Activated CD4-positive, alpha-beta T cell treated with anti-CD3 and anti-CD28 coated beads, Interleukin-2, amount 50 U/mL, for 4 hours (primary cell): Measurements from ENCODE around the gene RAE1.

ENCODE experiments used
- DNase-seq, 2 experiments: peaks; one replicate each; pipeline ENCODE4 v3.0.0-alpha.2; 2020

Gene RAE1

GRCh38 chr20:57372581-57373350, 21.7 kb downstream of the RAE1 start:
- no peak for DNase-seq

GRCh38 chr20:57374343-57374930, 23.4 kb downstream of the RAE1 start:
- DNase-seq = no peak

DNA sequence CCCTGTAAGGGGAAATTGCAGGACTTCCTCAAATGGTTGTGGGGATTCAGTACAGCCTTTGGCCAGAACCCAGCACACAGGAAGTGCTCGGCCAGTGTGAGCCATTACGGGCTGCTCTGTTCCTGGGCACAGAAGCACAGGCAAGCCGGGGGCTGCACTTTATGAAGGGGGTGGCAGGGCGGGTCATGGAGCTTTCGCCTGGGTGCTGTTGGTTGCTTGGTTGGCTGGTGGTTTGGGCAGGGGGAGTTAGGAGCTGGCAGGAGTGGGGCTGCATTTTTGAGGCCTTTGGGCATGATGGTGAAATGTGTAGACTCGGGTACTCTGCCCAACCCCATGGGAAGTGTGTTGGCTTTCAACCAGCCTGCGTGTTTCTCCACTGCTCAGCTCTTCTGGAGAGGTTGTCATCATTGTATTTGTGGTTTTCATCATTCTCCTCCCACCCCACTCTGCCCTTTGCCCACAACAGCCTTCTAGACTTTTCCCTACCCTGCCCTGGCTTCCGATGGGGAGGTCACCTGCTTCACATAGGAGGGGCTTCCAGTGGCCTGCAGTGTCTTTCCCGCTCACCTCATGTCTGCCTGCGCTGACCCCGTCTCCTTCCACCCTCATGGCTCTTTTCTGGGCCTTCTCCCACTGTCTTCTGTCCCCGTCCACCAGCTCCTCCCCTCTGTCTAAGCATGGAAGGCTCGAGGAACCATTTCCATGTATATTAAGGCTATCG, 24.0 kb downstream of the RAE1 start:
- DNase-seq = no peak

GRCh38 chr20:57375652-57376230, 24.7 kb downstream of the RAE1 start:
- DNase-seq = no peak

DNA sequence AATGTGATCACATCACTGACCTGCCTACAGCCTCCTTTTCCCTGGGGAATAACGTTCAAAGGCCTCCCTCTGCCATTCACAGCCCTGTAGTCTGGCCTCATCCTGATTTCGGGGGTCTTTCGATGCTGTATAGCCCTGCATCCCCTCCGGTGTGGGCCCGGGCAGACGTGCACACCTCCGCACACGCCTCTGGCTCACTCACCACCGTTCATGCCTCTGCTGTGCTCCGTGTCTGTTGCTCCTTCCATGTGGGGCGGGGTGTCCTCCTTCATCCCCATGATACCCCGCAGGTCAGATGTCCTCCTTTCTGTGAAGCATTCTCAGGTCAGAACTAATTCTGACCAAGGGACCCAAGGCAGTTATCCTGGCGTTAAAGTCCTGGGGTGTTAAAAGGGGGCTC, 26.3 kb downstream of the RAE1 start:
- no peak for DNase-seq

- no peak for DNase-seq
These were observed 27.1 kb downstream of the RAE1 start for GRCh38 chr20:57378107-57378506.

- no peak for DNase-seq
These were observed 27.7 kb downstream of the RAE1 start for GRCh38 chr20:57378646-57379262.

DNA sequence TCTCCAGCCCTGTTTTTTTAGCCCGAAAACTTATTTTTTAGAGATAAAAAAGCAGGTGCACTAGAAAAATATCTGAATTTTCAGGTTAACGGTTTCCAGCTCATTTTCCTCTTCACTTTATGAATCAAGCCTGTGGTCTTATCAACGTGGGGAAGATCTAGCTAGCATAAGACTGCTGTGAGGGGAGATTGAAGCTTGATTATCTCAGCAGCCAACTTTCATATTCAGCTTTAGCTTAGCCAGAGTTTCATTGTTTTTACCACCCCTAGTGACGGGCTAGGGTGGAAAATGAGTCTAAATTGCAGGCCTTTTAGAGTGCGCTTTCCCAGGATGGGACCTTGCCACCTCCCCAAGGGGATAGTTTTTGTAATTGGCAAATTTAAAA, 28.2 kb downstream of the RAE1 start:
- no peak for DNase-seq

- no peak for DNase-seq
These were observed 29.2 kb downstream of the RAE1 start for GRCh38 chr20:57380081-57380750.

DNA sequence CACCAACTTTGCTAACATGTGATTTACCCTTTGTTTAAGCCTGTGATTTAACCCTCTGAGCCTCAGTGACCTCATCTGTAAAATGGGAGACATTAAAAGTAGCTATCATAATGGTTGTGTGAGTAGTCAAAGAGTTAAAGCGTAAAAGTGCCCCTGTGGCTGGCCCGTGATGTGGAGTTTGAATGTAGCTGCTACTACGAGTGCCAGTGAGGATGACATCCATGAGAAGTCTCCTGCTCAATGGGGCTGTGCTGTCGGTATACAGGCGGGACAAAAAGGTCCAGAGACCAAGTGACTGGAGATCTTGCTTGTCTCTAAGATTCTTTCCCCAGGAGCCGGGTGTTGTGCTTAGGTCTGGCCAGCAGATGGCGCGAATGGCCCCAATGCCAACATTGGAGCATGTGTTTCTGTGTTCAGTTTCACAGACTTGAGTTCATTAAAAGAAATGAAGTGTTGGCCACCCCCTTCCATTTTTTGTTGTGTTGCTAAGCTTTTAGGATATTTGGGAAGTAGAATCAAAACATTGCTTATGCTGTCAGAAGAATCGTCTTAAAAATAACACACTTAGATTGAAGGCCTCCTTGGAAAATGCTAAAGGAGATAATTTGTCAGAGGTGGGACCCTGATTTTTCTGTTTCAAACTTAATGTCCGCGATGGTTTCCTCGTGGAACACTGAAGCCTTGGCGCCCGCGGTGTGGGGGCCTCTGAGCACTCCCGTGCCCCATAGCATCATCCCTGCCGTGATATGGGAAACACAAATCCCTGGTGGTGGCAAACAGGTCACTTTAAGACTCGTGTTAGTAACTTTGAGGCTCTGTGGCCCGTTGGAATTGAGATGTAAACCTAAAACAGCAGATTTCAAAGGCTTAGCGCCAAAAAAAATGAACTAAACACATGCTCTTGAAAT, 30.8 kb downstream of the RAE1 start:
- peak; percentile 83 to 89 for DNase-seq

- DNase-seq = no peak
These were observed 31.5 kb downstream of the RAE1 start for GRCh38 chr20:57382516-57382915.

- DNase-seq = no peak
These were observed 32.6 kb downstream of the RAE1 start for GRCh38 chr20:57383447-57384347.

- DNase-seq = no peak
These were observed 33.4 kb downstream of the RAE1 start for GRCh38 chr20:57384486-57384885.

- no peak for DNase-seq
These were observed 34.1 kb downstream of the RAE1 start for GRCh38 chr20:57384953-57385761.

- no peak for DNase-seq
These were observed 34.9 kb downstream of the RAE1 start for GRCh38 chr20:57385940-57386339.

GRCh38 chr20:57386762-57387161, 35.7 kb downstream of the RAE1 start:
- no peak for DNase-seq

DNA sequence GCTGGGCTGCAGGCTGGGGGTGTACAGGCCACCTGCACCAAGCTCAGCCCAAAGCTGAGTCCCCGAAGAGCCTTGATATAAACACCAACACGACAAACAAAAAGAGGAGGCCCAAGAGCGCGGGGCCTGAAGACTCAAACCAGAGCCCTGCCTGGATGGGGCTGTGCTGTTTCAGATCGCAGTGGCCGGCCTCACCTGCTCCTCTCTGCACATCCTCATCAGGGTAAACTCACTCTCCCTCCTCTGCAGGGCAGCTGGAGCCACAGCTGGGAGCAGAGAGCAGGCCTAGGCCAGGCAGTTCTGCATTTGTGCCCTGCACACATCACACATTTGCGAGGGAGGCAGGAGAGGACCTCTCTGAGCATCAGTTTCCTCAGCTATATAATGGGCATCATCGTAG, 36.4 kb downstream of the RAE1 start:
- DNase-seq = no peak

GRCh38 chr20:57387945-57388371, 36.9 kb downstream of the RAE1 start:
- DNase-seq = no peak

GRCh38 chr20:57388953-57389694, 38.1 kb downstream of the RAE1 start:
- peak; percentile 46 to 50 for DNase-seq
